IPS DF 6.9 (cell line): ENCODE results near the gene MGAT4C.
"Not testable (repeated sequence)": the region's sequence is repeated elsewhere in the genome, so short reads cannot be mapped to it uniquely, and the experiment has no call there.

Experiments
- DNase-seq: peaks from one replicate; pipeline ENCODE4 v3.0.0-alpha.2; 2013; ENCODE audit warnings: low read depth, low spot score
- H3K27ac ChIP-seq: one replicate; pipeline ENCODE4 v1.5.1; 2013; ENCODE audit warnings: low read length, control low read depth
- H3K27me3 ChIP-seq: 2 replicates; pipeline ENCODE4 v1.6.1; 2013; ENCODE audit warnings: mild to moderate bottlenecking, low read length; ENCODE audit not compliant: control insufficient read depth, insufficient read depth
- H3K36me3 ChIP-seq: 2 replicates; pipeline ENCODE4 v1.6.1; 2013; ENCODE audit warnings: low read length; ENCODE audit not compliant: control insufficient read depth, insufficient read depth
- H3K4me1 ChIP-seq: 2 replicates; pipeline ENCODE4 v1.6.1; 2013; ENCODE audit warnings: low read length; ENCODE audit not compliant: control insufficient read depth, insufficient read depth
- H3K4me3 ChIP-seq: 2 replicates; pipeline ENCODE4 v1.5.1; 2013; ENCODE audit warnings: mild to moderate bottlenecking, low read length
- H3K9me3 ChIP-seq: 2 replicates; pipeline ENCODE4 v1.6.1; 2013; ENCODE audit warnings: low read length, inconsistent platforms; ENCODE audit not compliant: control insufficient read depth, insufficient read depth
- WGBS: extraction: QIAGEN DNeasy Blood & Tissue Kit; methylation state at CpG from one replicate; pipeline ENCODE4 v1.1.7; 2013; ENCODE audit warnings: mixed read lengths, missing lambda C conversion rate; ENCODE audit not compliant: insufficient read length, insufficient coverage; 5-methylcytosine and 5-hydroxymethylcytosine counted together

The MGAT4C gene

GRCh38 chr12:86256163-86256562 is at the start of gene MGAT4C:
Gene MGAT4C, minus strand, starts transcription at chr12:86256391.
- H3K27ac ChIP-seq, result no peak within 1 kb of the TSS
- H3K27me3 ChIP-seq, result no peaks in the 10 kb centered on the region
- no peak within 1 kb of the TSS for H3K4me3 ChIP-seq
- no peaks in the 10 kb centered on the region for H3K9me3 ChIP-seq
- WGBS, result no CpG with 5 or more reads among the region's 3 CpGs
- no peaks in the 10 kb centered on the region for H3K4me1 ChIP-seq
- DNase-seq, result no peak
- H3K36me3 ChIP-seq, result no peaks in the 10 kb centered on the region

- DNase-seq, H3K9me3 ChIP-seq, H3K4me1 ChIP-seq, H3K27me3 ChIP-seq, H3K27ac ChIP-seq, H3K36me3 ChIP-seq, H3K4me3 ChIP-seq: not testable (repeated sequence)
- WGBS, result no CpG with 5 or more reads among the region's 31 CpGs
Observed at GRCh38 chr12:86296396-86296795, 40.2 kb upstream of the MGAT4C start.

GRCh38 chr12:86293682-86294240 is 37.6 kb upstream of the MGAT4C start:
- no peaks in the 10 kb centered on the region for H3K27me3 ChIP-seq
- WGBS, result no CpG with 5 or more reads among the region's 3 CpGs
- H3K27ac ChIP-seq, result no peak overlapping the region
- H3K4me1 ChIP-seq, result no peaks in the 10 kb centered on the region
- H3K4me3 ChIP-seq, result no peak overlapping the region
- no peaks in the 10 kb centered on the region for H3K9me3 ChIP-seq
- no peak for DNase-seq
- H3K36me3 ChIP-seq, result no peaks in the 10 kb centered on the region

GRCh38 chr12:86292480-86292879 is 36.3 kb upstream of the MGAT4C start:
- H3K4me1 ChIP-seq, result no peaks in the 10 kb centered on the region
- WGBS, result no CpG with 5 or more reads among the region's 3 CpGs

GRCh38 chr12:86290615-86291014 is 34.4 kb upstream of the MGAT4C start:
- DNase-seq, result no peak
- no peak overlapping the region for H3K27ac ChIP-seq
- H3K36me3 ChIP-seq, result no peaks in the 10 kb centered on the region
- no CpG with 5 or more reads among the region's 3 CpGs for WGBS
- H3K27me3 ChIP-seq, result no peaks in the 10 kb centered on the region
- H3K4me3 ChIP-seq, result no peak overlapping the region
- H3K4me1 ChIP-seq, result no peaks in the 10 kb centered on the region
- no peaks in the 10 kb centered on the region for H3K9me3 ChIP-seq

More at GRCh38 chr12:86292480-86292879, 36.3 kb upstream of the MGAT4C start:
- DNase-seq, result no peak
- no peaks in the 10 kb centered on the region for H3K27me3 ChIP-seq
- H3K36me3 ChIP-seq, result no peaks in the 10 kb centered on the region
- no peaks in the 10 kb centered on the region for H3K9me3 ChIP-seq
- H3K27ac ChIP-seq, result no peak overlapping the region
- no peak overlapping the region for H3K4me3 ChIP-seq

- H3K27ac ChIP-seq, result no peak overlapping the region
- H3K27me3 ChIP-seq, result no peaks in the 10 kb centered on the region
- H3K4me1 ChIP-seq, result no peaks in the 10 kb centered on the region
- H3K4me3 ChIP-seq, result no peak overlapping the region
- DNase-seq, result no peak
- no CpG with 5 or more reads among the region's 2 CpGs for WGBS
- H3K9me3 ChIP-seq, result no peaks in the 10 kb centered on the region
- no peaks in the 10 kb centered on the region for H3K36me3 ChIP-seq
Observed at GRCh38 chr12:86286119-86286518, 29.9 kb upstream of the MGAT4C start.

GRCh38 chr12:86283620-86284019 is 27.4 kb upstream of the MGAT4C start:
- H3K36me3 ChIP-seq, result no peaks in the 10 kb centered on the region
- no CpG with 5 or more reads among the region's 2 CpGs for WGBS
- DNase-seq, result no peak
- H3K27me3 ChIP-seq, result no peaks in the 10 kb centered on the region
- no peak overlapping the region for H3K27ac ChIP-seq
- no peak overlapping the region for H3K4me3 ChIP-seq
- H3K4me1 ChIP-seq, result no peaks in the 10 kb centered on the region
- H3K9me3 ChIP-seq, result no peaks in the 10 kb centered on the region

- H3K9me3 ChIP-seq, result no peaks in the 10 kb centered on the region
- 100% methylated on average over 1 of the region's 5 CpGs for WGBS
- no peaks in the 10 kb centered on the region for H3K36me3 ChIP-seq
- DNase-seq, result no peak
- no peak overlapping the region for H3K4me3 ChIP-seq
- H3K4me1 ChIP-seq, result no peaks in the 10 kb centered on the region
- no peaks in the 10 kb centered on the region for H3K27me3 ChIP-seq
- no peak overlapping the region for H3K27ac ChIP-seq
Observed at GRCh38 chr12:86275356-86275755, 19.2 kb upstream of the MGAT4C start.

GRCh38 chr12:86265329-86265695 is 9.1 kb upstream of the MGAT4C start:
- WGBS, result no CpG with 5 or more reads among the region's 5 CpGs

GRCh38 chr12:86264451-86265328 is 8.5 kb upstream of the MGAT4C start:
- no peaks in the 10 kb centered on the region for H3K9me3 ChIP-seq
- H3K4me1 ChIP-seq, result peaks cover 1% of the 10 kb centered on the region
- no peak overlapping the region for H3K27ac ChIP-seq
- no peaks in the 10 kb centered on the region for H3K27me3 ChIP-seq
- no peak for DNase-seq
- no peak overlapping the region for H3K4me3 ChIP-seq
- no CpG with 5 or more reads among the region's 38 CpGs for WGBS
- no peaks in the 10 kb centered on the region for H3K36me3 ChIP-seq

More at GRCh38 chr12:86265329-86265695, 9.1 kb upstream of the MGAT4C start:
- Histone ChIP-seq H3K4me3 (no peak overlapping the region), H3K9me3 (no peaks in the 10 kb centered on the region), H3K27me3 (no peaks in the 10 kb centered on the region), H3K27ac (no peak overlapping the region), H3K4me1 (peaks cover 1% of the 10 kb centered on the region), H3K36me3 (no peaks in the 10 kb centered on the region)
- DNase-seq, result no peak
